Measurements from ENCODE around the gene HMGXB3.
A peak's percentile ranks its signal among the peaks of the same experiment; 100 is the strongest.

HMGXB3 gene

DNA sequence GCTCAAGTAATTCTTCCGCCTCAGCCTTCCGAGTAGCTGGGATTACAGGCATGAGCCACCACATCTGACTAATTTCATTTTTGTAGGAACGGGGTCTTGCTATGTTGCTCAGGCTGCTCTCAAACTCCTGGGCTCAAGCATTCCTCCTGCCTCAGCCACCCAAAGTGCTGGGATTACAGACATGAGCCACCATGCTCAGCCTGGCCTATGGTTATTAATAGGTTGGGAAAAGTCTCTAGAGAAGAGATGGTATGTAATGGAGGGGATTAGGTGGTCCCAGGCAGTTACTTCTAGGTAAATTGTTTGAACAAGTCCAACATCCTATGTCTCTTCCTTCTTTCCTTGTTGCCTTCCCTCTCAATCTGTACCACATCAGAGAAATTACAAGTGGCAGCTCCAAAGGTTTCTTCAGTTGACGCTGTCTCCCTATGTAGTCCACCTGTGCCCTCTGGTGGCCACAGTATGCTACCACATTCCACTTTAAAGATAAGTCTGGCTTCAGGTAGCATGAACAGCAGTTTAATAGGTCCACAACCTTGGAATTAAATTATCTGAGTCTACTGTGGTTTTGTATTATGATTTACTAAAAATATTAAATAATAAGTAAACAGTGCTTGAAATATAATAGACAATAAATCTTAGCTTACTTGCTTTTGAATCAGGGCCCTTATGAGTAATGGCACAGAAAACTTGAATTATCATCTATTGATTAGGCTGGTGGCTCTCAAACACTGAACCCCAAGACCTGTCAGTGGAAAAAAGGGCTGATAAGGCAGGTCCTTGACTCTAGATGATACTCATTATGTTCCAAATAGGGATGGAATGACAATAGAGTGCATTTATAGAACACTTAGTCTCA lies 9.8 kb upstream of the HMGXB3 start:
- no peak overlapping the region for H3K27ac ChIP-seq
- peak; percentile 93 for TF ChIP-seq CTCF (IDR thresholded peaks at IDR 0.05)
- TF ChIP-seq ZFX (IDR thresholded peaks at IDR 0.05; ENCODE audit: borderline replicate concordance) = no peak

- no peak overlapping the region for H3K27ac ChIP-seq
- TF ChIP-seq CTCF (IDR thresholded peaks at IDR 0.05) = no peak
Measured at GRCh38 chr5:149993471-149993870, 7.1 kb upstream of the HMGXB3 start.

DNA sequence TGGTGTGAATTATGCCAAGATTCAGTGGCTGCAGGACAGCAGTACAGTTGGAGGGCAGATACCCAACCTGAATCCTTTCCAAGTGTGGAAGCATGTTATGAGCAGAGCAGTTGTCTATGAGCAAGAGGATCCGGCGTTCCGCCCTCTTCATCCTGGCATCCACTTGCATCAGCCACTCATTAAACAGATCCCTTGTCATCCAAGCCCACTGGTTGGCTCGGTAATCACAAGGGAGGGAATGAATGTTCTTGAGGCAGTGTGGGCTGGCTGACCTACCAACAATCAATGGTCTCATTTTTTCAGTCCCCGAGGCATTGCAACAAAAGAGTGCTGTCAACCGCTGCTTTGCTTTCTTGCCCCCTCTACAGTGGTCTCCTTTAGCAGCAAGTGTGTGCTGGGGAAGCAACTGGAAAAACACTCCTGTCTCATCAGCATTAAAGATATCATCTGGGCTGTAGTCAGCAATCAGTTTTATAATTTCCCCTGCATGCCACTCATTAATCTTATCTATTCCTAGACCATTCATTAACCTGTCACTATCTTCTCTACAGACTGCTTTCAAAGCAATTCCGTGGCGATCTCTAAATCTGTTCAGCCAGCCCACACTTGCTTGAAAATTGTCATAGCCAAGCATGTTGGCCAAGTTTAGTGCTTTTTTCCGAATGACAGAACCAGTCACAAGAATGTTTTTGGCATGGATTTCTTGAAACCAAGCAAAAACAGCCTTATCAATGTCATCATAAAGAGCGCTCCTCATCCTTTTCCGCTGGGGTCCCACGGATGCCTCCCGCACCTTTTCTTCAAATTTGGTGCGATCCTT lies 4.9 kb upstream of the HMGXB3 start:
- TF ChIP-seq ZFX (IDR thresholded peaks at IDR 0.05; ENCODE audit: borderline replicate concordance) (no peak), CTCF (IDR thresholded peaks at IDR 0.05) (no peak)
- H3K27ac ChIP-seq = peak overlapping the region; percentile 67

GRCh38 chr5:149996205-149996890 lies 4.2 kb upstream of the HMGXB3 start:
- TF ChIP-seq ZFX (IDR thresholded peaks at IDR 0.05; ENCODE audit: borderline replicate concordance) (no peak), CTCF (IDR thresholded peaks at IDR 0.05) (no peak)
- peak overlapping the region; percentile 67 for H3K27ac ChIP-seq

DNA sequence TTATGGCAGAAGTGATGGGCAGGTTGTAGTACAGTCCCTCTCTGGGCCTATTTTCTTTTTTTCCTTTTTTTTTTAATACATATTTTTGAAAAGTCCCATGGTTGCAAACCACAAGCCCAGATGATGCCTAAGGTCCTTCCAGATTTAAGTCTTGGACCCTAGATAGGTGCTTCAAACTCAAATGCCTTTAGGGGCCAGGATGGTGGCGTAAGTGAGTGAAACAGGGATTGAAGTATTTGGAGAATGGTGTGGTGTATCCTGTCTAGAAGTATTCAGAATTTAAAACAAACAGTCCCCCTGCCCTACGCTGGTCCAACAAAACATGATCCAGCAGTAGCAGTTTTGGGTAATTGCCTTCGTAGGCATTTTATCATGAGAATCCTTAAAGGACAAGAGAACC lies 2.3 kb upstream of the HMGXB3 start:
- H3K27ac ChIP-seq = no peak overlapping the region

DNA sequence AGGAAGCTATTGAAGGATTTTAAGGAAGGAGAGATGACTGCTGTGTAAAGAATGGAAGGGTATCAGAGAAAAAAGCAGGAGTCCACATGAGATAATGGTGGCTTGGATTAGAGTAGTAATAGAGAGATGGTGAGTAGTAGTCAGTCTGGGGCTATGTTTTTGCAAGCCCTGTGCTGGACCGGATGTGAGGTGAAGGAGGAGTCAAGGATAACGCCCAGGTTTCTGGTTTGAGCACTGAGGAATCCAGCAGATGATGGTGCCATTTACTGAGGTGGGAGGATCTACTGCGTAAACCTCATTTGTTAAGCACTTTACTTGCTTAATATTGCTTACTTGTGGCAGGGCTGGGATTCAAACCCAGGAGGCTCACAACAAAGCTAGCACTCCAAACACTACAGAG lies 1.2 kb upstream of the HMGXB3 start:
- peak overlapping the region; percentile 90 for H3K27ac ChIP-seq
- no peak for TF ChIP-seq CTCF (IDR thresholded peaks at IDR 0.05)
- TF ChIP-seq ZFX (IDR thresholded peaks at IDR 0.05; ENCODE audit: borderline replicate concordance) = no peak

More for the DNA sequence above, 2.3 kb upstream of the HMGXB3 start:
- TF ChIP-seq CTCF (IDR thresholded peaks at IDR 0.05) = no peak
- TF ChIP-seq ZFX (IDR thresholded peaks at IDR 0.05; ENCODE audit: borderline replicate concordance) = no peak

Data from 22Rv1 (cell line).